ENCODE data around the gene CLDN24.
A peak's percentile ranks its signal among the peaks of the same experiment; 100 is the strongest.

Gene CLDN24

DNA sequence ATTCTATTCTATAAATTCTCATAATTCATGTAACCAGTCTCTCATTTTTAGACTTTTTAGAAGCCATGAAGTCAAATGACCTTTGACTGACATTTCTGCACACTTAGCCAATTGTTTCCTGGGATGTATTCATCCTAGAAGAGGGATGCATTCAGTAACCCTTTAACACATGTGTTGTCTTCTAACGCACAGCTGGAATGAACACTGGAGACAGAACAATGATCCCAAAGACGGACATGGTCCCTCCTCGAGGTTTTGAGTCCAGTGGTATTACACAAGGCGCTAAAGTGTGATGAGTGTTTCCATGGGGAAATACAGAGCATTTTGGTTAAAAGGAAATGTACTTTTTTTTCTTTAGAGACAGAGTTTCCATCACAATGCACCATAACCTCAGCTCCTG, 39.8 kb upstream of the CLDN24 start:
- no peak overlapping the region for H3K4me3 ChIP-seq (ENCODE audit: low read depth, low read length)
- TF ChIP-seq, protein P1, sequence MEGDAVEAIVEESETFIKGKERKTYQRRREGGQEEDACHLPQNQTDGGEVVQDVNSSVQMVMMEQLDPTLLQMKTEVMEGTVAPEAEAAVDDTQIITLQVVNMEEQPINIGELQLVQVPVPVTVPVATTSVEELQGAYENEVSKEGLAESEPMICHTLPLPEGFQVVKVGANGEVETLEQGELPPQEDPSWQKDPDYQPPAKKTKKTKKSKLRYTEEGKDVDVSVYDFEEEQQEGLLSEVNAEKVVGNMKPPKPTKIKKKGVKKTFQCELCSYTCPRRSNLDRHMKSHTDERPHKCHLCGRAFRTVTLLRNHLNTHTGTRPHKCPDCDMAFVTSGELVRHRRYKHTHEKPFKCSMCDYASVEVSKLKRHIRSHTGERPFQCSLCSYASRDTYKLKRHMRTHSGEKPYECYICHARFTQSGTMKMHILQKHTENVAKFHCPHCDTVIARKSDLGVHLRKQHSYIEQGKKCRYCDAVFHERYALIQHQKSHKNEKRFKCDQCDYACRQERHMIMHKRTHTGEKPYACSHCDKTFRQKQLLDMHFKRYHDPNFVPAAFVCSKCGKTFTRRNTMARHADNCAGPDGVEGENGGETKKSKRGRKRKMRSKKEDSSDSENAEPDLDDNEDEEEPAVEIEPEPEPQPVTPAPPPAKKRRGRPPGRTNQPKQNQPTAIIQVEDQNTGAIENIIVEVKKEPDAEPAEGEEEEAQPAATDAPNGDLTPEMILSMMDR (IDR thresholded peaks at IDR 0.05; ENCODE audit: low read depth, low read length) = no peak
- no peak for DNase-seq (ENCODE audit: low read depth)

DNA sequence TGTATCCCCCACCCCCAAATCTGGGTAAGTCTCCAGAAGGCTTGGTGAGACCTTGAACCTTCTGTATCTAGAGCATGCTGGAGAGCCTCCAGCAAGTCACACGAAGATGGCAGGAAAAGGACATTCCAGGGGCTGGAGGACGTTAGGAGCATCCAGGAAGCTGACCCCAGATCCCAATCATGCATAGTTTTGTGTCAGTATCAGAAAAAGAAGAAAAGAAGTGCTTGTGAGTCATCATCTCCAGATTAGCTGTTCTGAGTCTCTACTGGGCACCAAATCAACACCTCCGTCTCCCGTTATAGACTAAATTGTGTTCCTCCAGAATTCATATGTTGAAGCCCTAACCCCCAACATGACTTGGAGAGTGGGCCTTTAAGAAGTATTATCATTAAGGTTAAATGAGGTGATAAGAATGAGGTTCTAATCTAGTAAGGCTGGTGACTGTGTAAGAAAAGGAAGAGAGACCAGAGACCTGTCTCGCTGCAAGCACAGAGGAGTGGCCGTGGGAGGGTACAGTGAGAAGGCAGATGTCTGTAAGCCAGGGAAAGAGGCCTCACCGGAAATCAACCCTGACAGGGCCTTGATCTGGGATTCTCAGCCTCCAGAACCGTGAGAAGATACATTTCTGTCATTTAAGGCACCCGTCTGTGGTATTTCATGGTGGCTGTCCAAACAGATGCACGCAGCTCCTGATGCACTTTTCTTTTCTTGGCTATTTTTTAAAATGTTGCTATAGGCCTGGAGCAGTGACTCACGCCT, 38.1 kb upstream of the CLDN24 start:
- TF ChIP-seq POLR2A (IDR thresholded peaks at IDR 0.05; ENCODE audit: extremely low read depth, insufficient read length) (no peak), MYC (IDR thresholded peaks at IDR 0.05; ENCODE audit: low read depth, low read length) (no peak)
- TF ChIP-seq, protein P1 (IDR thresholded peaks at IDR 0.05; ENCODE audit: low read depth, low read length) = no peak
- TF ChIP-seq, protein P2, sequence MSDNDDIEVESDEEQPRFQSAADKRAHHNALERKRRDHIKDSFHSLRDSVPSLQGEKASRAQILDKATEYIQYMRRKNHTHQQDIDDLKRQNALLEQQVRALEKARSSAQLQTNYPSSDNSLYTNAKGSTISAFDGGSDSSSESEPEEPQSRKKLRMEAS (IDR thresholded peaks at IDR 0.05; ENCODE audit: low read depth, low read length) = no peak
- DNase-seq (ENCODE audit: low read depth) = peak; percentile 61
- no peak overlapping the region for H3K4me3 ChIP-seq (ENCODE audit: low read depth, low read length)

DNA sequence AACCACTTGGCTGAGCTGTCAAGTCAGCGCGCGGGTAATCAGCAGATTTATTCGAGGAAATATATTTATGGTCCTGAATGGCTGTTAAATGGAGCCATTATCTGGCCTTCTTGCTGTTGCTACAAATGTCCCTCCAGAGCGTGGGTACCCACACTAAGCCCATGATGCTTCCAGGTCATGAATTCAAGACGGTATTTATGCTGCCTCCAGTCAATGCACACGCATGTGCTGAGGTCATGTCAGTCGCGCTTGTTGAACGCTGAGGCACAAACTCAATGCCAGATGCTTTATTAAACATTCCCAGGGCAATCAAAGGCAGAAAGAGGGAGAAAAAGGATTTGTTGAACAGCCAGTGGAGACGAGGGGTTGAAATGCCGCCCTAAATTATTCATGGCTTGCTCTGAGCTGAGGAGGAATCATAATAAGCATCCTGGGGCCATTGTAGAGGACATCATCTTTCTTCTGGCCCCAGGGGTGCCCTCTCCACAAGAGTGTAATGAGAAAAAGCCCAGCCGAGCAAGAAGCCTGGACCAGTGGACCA, 36.1 kb upstream of the CLDN24 start:
- DNase-seq (ENCODE audit: low read depth) = no peak
- no peak overlapping the region for H3K4me3 ChIP-seq (ENCODE audit: low read depth, low read length)
- TF ChIP-seq, protein P1 (IDR thresholded peaks at IDR 0.05; ENCODE audit: low read depth, low read length) = no peak
- TF ChIP-seq MYC (IDR thresholded peaks at IDR 0.05; ENCODE audit: low read depth, low read length) (no peak), POLR2A (IDR thresholded peaks at IDR 0.05; ENCODE audit: extremely low read depth, insufficient read length) (no peak)
- TF ChIP-seq, protein P2 (IDR thresholded peaks at IDR 0.05; ENCODE audit: low read depth, low read length) = no peak

DNA sequence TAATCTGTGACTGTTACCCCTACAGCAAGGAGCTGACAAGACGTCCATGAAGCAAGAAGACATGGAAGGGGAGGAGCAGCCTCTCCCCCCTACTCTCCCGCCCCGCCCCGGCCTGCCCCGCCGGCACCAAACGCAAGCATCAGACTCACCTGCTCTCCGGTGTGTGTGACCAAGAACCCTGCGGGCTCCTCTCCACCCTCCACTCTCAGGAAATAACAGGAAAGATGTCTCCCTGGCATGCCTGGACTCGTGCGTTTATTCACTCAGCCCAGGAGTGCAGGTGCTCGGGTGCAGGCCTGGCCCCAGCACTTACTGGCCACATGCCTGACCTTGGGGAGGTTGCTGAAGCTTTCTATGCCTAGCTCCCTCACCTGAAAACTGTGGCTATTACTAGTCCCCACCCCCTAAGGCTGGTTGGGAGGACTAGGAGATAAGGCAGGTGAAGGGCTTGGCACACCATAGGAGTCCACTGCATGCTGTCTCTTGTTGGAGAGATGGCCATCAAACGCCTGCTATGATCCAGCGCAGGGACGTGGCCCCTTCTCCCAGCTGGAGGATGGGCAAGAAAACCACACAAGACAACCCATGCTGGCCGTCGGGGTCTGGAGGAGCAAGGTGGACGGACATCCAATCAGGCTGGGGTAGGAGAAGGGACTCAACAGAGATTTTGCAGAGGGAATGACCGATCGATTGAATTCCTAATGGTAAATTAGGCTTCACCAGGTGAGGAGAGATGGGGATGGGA, 34.9 kb upstream of the CLDN24 start:
- no peak overlapping the region for H3K4me3 ChIP-seq (ENCODE audit: low read depth, low read length)
- TF ChIP-seq POLR2A (IDR thresholded peaks at IDR 0.05; ENCODE audit: extremely low read depth, insufficient read length) (no peak), MYC (IDR thresholded peaks at IDR 0.05; ENCODE audit: low read depth, low read length) (no peak)
- TF ChIP-seq, protein P2 (IDR thresholded peaks at IDR 0.05; ENCODE audit: low read depth, low read length) = no peak
- TF ChIP-seq, protein P1 (IDR thresholded peaks at IDR 0.05; ENCODE audit: low read depth, low read length) = no peak
- no peak for DNase-seq (ENCODE audit: low read depth)

DNA sequence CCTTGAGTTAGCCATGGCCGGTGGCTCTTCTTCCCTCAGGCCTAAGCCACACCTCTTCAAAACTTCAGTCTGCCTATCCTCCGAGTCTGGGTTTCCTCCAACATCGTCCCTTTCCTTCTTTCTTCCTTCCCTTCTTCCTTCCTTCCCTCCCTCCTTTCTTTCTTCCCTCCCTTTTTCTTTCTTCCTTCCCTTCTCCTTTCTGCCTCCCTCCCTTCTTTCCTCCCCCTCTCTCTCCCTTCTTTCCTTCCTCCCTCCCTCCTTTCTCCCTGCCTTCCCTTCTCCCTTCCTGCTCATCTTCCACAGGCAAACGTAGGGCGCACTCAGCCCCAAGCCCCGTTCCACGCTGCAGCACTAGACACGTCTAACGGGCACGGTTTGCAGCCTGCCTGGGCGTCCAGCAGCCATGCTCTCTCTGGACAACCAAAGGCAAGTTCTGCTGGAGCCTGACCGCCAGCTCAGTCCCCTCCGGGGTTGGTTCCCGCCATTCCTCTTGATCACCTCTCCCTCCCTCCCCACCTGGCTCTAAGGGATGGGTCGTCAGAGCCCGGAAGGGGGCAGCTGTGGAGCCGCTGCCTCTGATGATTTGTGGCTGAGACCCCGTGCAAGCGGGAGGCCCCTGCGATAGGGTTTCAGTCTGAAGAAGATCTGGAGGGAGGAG, 34.1 kb upstream of the CLDN24 start:
- TF ChIP-seq, protein P1 (IDR thresholded peaks at IDR 0.05; ENCODE audit: low read depth, low read length) = no peak
- TF ChIP-seq POLR2A (IDR thresholded peaks at IDR 0.05; ENCODE audit: extremely low read depth, insufficient read length) (no peak), MYC (IDR thresholded peaks at IDR 0.05; ENCODE audit: low read depth, low read length) (no peak)
- TF ChIP-seq, protein P2 (IDR thresholded peaks at IDR 0.05; ENCODE audit: low read depth, low read length) = no peak
- no peak for DNase-seq (ENCODE audit: low read depth)
- no peak overlapping the region for H3K4me3 ChIP-seq (ENCODE audit: low read depth, low read length)
